ENCODE measurements around the gene GPR61.

- TF ChIP-seq POLR2AphosphoS5 (IDR thresholded peaks at IDR 0.05; ENCODE audit: borderline replicate concordance, low read depth, low read length) (no peak), EZH2 (IDR thresholded peaks at IDR 0.05) (no peak), FOXP2 (optimal IDR thresholded peaks at IDR 0.05; ENCODE audit: control extremely low read depth, extremely low read length, insufficient read depth) (no peak)
Measured at GRCh38 chr1:109490934-109491302, 48.8 kb upstream of the GPR61 start.

Data from SK-N-MC (cell line).